ENCODE data around the gene CHAT. TPM values are rescaled to one million over a fixed set of nuclear protein-coding genes. Genes with fewer than 3 reads are reported as not detected.

The CHAT gene
- total RNA-seq, 2 donors from 2014 or later = 0.26 TPM; not detected in 1

DNA sequence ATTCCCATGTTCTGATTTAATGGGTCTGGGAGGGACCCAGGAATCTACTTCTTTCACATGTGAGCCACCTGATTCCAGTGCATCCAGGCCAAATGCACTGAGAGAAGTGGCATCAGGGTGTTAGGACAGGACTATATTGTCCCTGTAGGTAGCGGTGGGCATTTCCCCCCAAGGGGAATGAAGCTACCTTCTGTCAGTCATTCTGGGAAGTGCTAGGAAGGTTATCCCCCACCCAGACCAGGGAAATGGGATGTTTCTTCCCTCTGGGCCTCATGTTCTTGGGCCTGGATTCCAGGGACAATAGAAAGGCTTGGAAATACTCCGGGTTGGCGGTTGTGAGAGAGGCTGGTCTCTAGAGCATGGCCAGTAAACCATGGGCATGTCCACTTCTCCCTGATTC is 86.4 kb downstream of the CHAT start:
- DNase-seq = no peak
- Histone ChIP-seq H3K27me3 (no peaks in the 10 kb centered on the region), H3K4me3 (no peak overlapping the region), H3K4me1 (no peaks in the 10 kb centered on the region), H3K36me3 (replicated peaks in 1 of 2; ENCODE audit: insufficient read depth in 1 of 2, low read depth in 2 of 2) (no peaks in the 10 kb centered on the region), H3K27ac (no peak overlapping the region), H3K9me3 (no peaks in the 10 kb centered on the region)
- TF ChIP-seq, protein P1, sequence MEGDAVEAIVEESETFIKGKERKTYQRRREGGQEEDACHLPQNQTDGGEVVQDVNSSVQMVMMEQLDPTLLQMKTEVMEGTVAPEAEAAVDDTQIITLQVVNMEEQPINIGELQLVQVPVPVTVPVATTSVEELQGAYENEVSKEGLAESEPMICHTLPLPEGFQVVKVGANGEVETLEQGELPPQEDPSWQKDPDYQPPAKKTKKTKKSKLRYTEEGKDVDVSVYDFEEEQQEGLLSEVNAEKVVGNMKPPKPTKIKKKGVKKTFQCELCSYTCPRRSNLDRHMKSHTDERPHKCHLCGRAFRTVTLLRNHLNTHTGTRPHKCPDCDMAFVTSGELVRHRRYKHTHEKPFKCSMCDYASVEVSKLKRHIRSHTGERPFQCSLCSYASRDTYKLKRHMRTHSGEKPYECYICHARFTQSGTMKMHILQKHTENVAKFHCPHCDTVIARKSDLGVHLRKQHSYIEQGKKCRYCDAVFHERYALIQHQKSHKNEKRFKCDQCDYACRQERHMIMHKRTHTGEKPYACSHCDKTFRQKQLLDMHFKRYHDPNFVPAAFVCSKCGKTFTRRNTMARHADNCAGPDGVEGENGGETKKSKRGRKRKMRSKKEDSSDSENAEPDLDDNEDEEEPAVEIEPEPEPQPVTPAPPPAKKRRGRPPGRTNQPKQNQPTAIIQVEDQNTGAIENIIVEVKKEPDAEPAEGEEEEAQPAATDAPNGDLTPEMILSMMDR (IDR thresholded peaks at IDR 0.05) = no peak
- TF ChIP-seq POLR2A (IDR thresholded peaks at IDR 0.05) = no peak
- 62 to 75% methylated on average over 2 to 3 of the region's 3 CpGs for WGBS, 2 donors
- intact Hi-C loops (cut with DNase I) = no loop called here
- no peak for ATAC-seq

DNA sequence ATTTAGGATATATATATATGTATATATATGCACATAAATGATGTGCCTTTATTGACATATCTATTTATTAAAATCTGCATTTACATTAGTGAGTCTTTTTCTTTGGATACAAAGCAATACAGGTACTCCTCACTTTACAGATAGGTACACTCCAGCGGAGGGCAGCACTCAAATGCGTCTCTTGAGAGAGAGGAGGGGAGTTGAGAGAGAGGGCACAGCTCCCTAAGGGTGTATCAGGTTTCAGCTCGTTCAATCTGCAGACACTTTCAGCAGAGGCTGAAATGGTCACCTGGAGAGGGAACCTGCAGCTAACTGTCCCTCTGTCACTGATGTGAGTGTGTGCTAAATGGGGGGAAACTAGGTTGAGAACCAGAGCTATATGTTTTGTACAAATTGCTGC is 87.2 kb downstream of the CHAT start:
- WGBS, 2 donors = 11 to 25% methylated on average over 3 of the region's 3 CpGs

GRCh38 chr10:49707585-49707984 is 93.7 kb downstream of the CHAT start:
- Histone ChIP-seq H3K36me3 (replicated peaks in 1 of 2; ENCODE audit: insufficient read depth in 1 of 2, low read depth in 2 of 2) (no peaks in the 10 kb centered on the region), H3K27ac (no peak overlapping the region), H3K27me3 (no peaks in the 10 kb centered on the region), H3K4me3 (no peak overlapping the region), H3K9me3 (no peaks in the 10 kb centered on the region), H3K4me1 (no peaks in the 10 kb centered on the region)
- 62 to 63% methylated on average over 3 of the region's 3 CpGs for WGBS, 2 donors
- no peak for ATAC-seq
- DNase-seq = no peak
- TF ChIP-seq, protein P1 (IDR thresholded peaks at IDR 0.05) = no peak
- TF ChIP-seq POLR2A (IDR thresholded peaks at IDR 0.05) = no peak
- intact Hi-C loops (cut with DNase I) = no loop called here

More for the DNA sequence above, 87.2 kb downstream of the CHAT start:
- TF ChIP-seq, protein P1 (IDR thresholded peaks at IDR 0.05) = no peak
- no peak for TF ChIP-seq POLR2A (IDR thresholded peaks at IDR 0.05)
- Histone ChIP-seq H3K4me3 (no peak overlapping the region), H3K27me3 (no peaks in the 10 kb centered on the region), H3K36me3 (replicated peaks in 1 of 2; ENCODE audit: insufficient read depth in 1 of 2, low read depth in 2 of 2) (no peaks in the 10 kb centered on the region), H3K4me1 (no peaks in the 10 kb centered on the region), H3K9me3 (no peaks in the 10 kb centered on the region), H3K27ac (no peak overlapping the region)
- DNase-seq = no peak
- ATAC-seq = no peak
- intact Hi-C loops (cut with DNase I) = no loop called here

GRCh38 chr10:49709934-49710333 is 96.1 kb downstream of the CHAT start:
- no peak overlapping the region for H3K27ac ChIP-seq
- 36 to 59% methylated on average over 3 to 5 of the region's 5 CpGs for WGBS, 2 donors
- no peaks in the 10 kb centered on the region for H3K9me3 ChIP-seq
- H3K27me3 ChIP-seq = no peaks in the 10 kb centered on the region
- no peaks in the 10 kb centered on the region for H3K4me1 ChIP-seq
- TF ChIP-seq, protein P1 (IDR thresholded peaks at IDR 0.05) = no peak
- no peak for TF ChIP-seq POLR2A (IDR thresholded peaks at IDR 0.05)
- DNase-seq (no peak), ATAC-seq (no peak)
- H3K4me3 ChIP-seq = no peak overlapping the region
- intact Hi-C loops (cut with DNase I) = no loop called here
- H3K36me3 ChIP-seq (replicated peaks in 1 of 2; ENCODE audit: insufficient read depth in 1 of 2, low read depth in 2 of 2) = no peaks in the 10 kb centered on the region

DNA sequence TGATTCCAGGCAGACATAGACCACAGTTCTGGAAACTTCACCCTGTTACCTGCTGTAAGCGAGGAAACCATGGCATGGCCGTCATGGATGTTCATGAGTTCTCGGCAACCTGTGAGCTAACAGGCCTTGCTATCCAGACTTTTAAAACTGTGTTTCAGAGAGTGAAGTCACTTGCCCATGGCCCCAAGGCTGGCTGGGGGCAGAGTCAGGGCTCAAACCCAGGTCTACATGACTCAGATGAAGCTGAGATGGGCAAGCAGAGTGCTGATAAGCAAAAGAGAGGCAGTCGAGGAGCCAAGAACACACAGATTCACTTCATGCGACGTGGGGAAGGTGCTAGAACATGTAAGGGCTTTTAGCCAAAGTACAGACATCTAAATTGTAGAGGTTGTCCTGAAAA is 97.1 kb downstream of the CHAT start:
- ATAC-seq (no peak), DNase-seq (no peak)
- WGBS, 2 donors = 60 to 62% methylated on average over 6 of the region's 6 CpGs
- H3K4me1 ChIP-seq = no peaks in the 10 kb centered on the region
- H3K27me3 ChIP-seq = no peaks in the 10 kb centered on the region
- intact Hi-C loops (cut with DNase I) = no loop called here
- TF ChIP-seq, protein P1 (IDR thresholded peaks at IDR 0.05) = no peak
- TF ChIP-seq POLR2A (IDR thresholded peaks at IDR 0.05) = no peak
- no peak overlapping the region for H3K4me3 ChIP-seq
- no peak overlapping the region for H3K27ac ChIP-seq
- no peaks in the 10 kb centered on the region for H3K9me3 ChIP-seq
- H3K36me3 ChIP-seq (replicated peaks in 1 of 2; ENCODE audit: insufficient read depth in 1 of 2, low read depth in 2 of 2) = no peaks in the 10 kb centered on the region

All from body of pancreas (tissue), 4 donors.